Kidney (tissue), 14 donors: ENCODE results near the gene HECTD2. TPM values are rescaled to one million over a fixed set of nuclear protein-coding genes. Genes with fewer than 3 reads are reported as not detected.

Source experiments
- DNase-seq, 5 donors: peaks; one replicate each; pipeline ENCODE4 v3.0.0-alpha.2; 2013 to 2020
- FAIRE-seq: peaks from 2 replicates; lab custom pipeline; 2012; peaks lifted over from hg19 to GRCh38; lab: Jason Lieb, UNC
- H3K27ac ChIP-seq, 2 donors: one replicate each; pipeline ENCODE4 v1.7.0; 2013; ENCODE audit warnings: low read depth in 2 of 2, low read length in 2 of 2, inconsistent platforms in 1 of 2
- H3K27me3 ChIP-seq: one replicate; pipeline ENCODE4 v1.7.1; 2013; ENCODE audit warnings: low read length, inconsistent platforms; ENCODE audit not compliant: control insufficient read depth, insufficient read depth
- H3K36me3 ChIP-seq, 3 donors: one replicate each; pipeline versions ENCODE4 v1.7.0 to v1.7.1; 2013; ENCODE audit warnings: low read length in 3 of 3, control low read depth in 1 of 3, inconsistent platforms in 1 of 3; ENCODE audit not compliant: insufficient read depth in 3 of 3, control insufficient read depth in 2 of 3
- H3K4me1 ChIP-seq, 3 donors: one replicate each; pipeline versions ENCODE4 v1.7.0 to v1.7.1; 2013; ENCODE audit warnings: low read length in 3 of 3, inconsistent platforms in 1 of 3, low read depth in 1 of 3; ENCODE audit not compliant: control insufficient read depth in 2 of 3, insufficient read depth in 2 of 3
- H3K4me3 ChIP-seq, 3 donors: one replicate each; pipeline versions ENCODE4 v1.7.0 to v1.8.1; 2013; ENCODE audit warnings: low read length in 3 of 3, control low read depth in 1 of 3, inconsistent platforms in 1 of 3
- H3K9ac ChIP-seq, 3 donors: one replicate each; pipeline versions ENCODE4 v1.7.0 to v1.7.1; 2013; ENCODE audit warnings: low read length in 3 of 3, control low read depth in 1 of 3, inconsistent platforms in 1 of 3
- H3K9me3 ChIP-seq, 3 donors: one replicate each; pipeline versions ENCODE4 v1.7.0 to v1.7.1; 2013; ENCODE audit warnings: low read length in 3 of 3, control low read depth in 1 of 3, inconsistent platforms in 1 of 3; ENCODE audit not compliant: control insufficient read depth in 2 of 3, insufficient read depth in 1 of 3
- intact Hi-C: fragments of 100-400 bp; cut with DNase I; formaldehyde crosslinking; loops from one replicate; pipeline ENCODE4 v1.11.1; 2022
- polyA plus RNA-seq: library from polyadenylated mRNA; stranded (reverse); fragments of 350-450 nt; fragmentation: Illumina TruSeq; extraction: RNeasy Lipid Tissue Mini Kit (QIAGEN cat#74804); gene quantifications from one replicate; pipeline ENCODE4 v1.2.3, GENCODE V29; 2014; ENCODE audit warnings: low read depth, low replicate concordance; ENCODE audit not compliant: insufficient read depth
- total RNA-seq: library from RNA; stranded (reverse); fragmentation: NEBNext Ultra II Directional; extraction: Animal tissue kit (Norgen Biotek cat#: 25700); gene quantifications from one replicate; pipeline ENCODE4 v1.2.1, GENCODE V29; 2021
- TF ChIP-seq, protein P1 (sequence below): IDR thresholded peaks from 3 replicates; pipeline ENCODE4 v1.5.1; 2012; ENCODE audit warnings: mild to moderate bottlenecking, moderate library complexity, borderline replicate concordance; ENCODE audit not compliant: insufficient read depth; ENCODE audit errors: extremely low read depth
- donor health status: control.
- donor health status: control.
- donor health status: control.
- donor health status: control.
- donor health status: control.
- donor health status: DM: yes; HTN: yes; CAD: no.
- donor health status: Normal renal cell carcinoma (clear cell type).

The HECTD2 gene
- total and polyA plus RNA-seq, 2 donors from 2014 or later: 4.5 to 12.2 TPM

DNA sequence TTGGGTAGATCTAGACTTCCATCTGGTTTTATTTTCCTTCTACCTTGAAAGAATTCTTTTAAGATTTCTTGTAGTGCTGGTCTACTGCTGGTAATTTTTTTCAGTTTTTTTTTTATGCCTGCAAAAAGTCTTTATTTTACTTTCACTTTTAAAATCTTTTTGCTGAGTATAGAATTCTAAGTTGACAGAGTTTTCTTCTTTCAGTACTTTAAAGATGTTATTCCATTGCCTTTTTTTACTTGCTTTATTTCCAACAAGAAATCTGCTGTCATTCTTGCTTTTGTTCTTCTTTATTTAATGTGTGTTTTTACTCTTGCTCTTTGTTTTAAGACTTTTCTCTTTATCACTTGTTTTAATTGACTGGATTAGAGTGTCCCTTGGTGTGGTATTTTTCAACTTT is 36.1 kb upstream of the HECTD2 start:
- DNase-seq (no peak), FAIRE-seq (no peak)
- Histone ChIP-seq H3K36me3 (no peaks in the 10 kb centered on the region), H3K9ac (no peak overlapping the region), H3K4me1 (no peaks in the 10 kb centered on the region), H3K27ac (no peak overlapping the region), H3K9me3 (peaks cover 0 to 22% (median 3%) of the 10 kb centered on the region in 3 donors), H3K4me3 (no peak overlapping the region), H3K27me3 (no peaks in the 10 kb centered on the region)
- intact Hi-C loops: no loop called here
- TF ChIP-seq, protein P1, sequence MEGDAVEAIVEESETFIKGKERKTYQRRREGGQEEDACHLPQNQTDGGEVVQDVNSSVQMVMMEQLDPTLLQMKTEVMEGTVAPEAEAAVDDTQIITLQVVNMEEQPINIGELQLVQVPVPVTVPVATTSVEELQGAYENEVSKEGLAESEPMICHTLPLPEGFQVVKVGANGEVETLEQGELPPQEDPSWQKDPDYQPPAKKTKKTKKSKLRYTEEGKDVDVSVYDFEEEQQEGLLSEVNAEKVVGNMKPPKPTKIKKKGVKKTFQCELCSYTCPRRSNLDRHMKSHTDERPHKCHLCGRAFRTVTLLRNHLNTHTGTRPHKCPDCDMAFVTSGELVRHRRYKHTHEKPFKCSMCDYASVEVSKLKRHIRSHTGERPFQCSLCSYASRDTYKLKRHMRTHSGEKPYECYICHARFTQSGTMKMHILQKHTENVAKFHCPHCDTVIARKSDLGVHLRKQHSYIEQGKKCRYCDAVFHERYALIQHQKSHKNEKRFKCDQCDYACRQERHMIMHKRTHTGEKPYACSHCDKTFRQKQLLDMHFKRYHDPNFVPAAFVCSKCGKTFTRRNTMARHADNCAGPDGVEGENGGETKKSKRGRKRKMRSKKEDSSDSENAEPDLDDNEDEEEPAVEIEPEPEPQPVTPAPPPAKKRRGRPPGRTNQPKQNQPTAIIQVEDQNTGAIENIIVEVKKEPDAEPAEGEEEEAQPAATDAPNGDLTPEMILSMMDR: no peak

DNA sequence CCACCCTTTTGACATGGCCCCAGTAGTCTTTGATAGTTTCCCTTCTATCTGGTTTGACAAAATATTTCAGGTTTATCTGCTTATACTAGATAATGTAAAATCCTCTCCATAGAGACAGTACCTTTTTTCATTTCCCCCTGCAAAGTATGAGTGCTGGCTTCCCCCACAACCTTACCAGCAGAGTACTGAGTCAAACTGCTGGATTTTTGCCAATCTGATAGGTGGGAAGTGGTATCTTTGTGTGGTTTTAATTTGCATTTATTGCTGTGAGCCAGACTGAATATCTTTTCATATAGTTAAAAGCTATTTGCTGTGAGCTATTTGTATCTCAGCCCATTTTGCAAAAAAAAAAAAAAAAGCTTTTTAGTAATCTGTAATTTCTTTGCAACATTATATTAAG is 32.1 kb upstream of the HECTD2 start:
- intact Hi-C loops: no loop called here
- H3K9ac ChIP-seq: no peak overlapping the region
- DNase-seq (no peak), FAIRE-seq (no peak)
- no peak overlapping the region for H3K27ac ChIP-seq
- H3K4me3 ChIP-seq: no peak overlapping the region
- TF ChIP-seq, protein P1: no peak
- no peaks in the 10 kb centered on the region for H3K4me1 ChIP-seq
- H3K36me3 ChIP-seq: no peaks in the 10 kb centered on the region
- peaks cover 0 to 22% (median 3%) of the 10 kb centered on the region in 3 donors for H3K9me3 ChIP-seq
- no peaks in the 10 kb centered on the region for H3K27me3 ChIP-seq

DNA sequence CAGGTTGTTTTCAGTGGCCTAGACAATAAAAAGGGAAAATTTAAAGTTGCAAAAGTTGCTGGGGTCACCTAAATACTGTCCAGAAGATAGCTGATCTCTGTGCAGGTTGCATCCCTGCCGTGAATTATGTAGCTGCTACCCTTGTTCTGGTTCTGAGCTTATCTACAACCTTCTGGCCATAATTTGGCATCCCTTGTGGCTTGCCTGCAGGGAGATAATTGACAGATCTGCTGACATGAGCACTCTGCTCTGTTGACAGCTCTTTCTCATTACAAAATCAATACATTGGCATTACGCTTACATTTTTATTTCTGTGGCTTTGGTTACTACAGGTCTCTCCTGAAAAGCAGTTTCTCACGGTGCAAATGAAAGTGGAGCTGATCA is 29.3 kb upstream of the HECTD2 start:
- H3K27me3 ChIP-seq: no peaks in the 10 kb centered on the region
- H3K9me3 ChIP-seq: peaks cover 0 to 4% (median 0%) of the 10 kb centered on the region in 3 donors
- no peaks in the 10 kb centered on the region for H3K4me1 ChIP-seq
- H3K36me3 ChIP-seq: no peaks in the 10 kb centered on the region
- no peak overlapping the region for H3K9ac ChIP-seq
- no peak overlapping the region for H3K27ac ChIP-seq
- H3K4me3 ChIP-seq: no peak overlapping the region
- TF ChIP-seq, protein P1: no peak
- FAIRE-seq: no peak
- intact Hi-C loops: no loop called here
- DNase-seq: no peak
